ENCODE data around the gene NDEL1.
"Not testable (repeated sequence)": the region's sequence is repeated elsewhere in the genome, so short reads cannot be mapped to it uniquely, and the experiment has no call there.

The NDEL1 gene, protein sequence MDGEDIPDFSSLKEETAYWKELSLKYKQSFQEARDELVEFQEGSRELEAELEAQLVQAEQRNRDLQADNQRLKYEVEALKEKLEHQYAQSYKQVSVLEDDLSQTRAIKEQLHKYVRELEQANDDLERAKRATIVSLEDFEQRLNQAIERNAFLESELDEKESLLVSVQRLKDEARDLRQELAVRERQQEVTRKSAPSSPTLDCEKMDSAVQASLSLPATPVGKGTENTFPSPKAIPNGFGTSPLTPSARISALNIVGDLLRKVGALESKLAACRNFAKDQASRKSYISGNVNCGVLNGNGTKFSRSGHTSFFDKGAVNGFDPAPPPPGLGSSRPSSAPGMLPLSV

DNA sequence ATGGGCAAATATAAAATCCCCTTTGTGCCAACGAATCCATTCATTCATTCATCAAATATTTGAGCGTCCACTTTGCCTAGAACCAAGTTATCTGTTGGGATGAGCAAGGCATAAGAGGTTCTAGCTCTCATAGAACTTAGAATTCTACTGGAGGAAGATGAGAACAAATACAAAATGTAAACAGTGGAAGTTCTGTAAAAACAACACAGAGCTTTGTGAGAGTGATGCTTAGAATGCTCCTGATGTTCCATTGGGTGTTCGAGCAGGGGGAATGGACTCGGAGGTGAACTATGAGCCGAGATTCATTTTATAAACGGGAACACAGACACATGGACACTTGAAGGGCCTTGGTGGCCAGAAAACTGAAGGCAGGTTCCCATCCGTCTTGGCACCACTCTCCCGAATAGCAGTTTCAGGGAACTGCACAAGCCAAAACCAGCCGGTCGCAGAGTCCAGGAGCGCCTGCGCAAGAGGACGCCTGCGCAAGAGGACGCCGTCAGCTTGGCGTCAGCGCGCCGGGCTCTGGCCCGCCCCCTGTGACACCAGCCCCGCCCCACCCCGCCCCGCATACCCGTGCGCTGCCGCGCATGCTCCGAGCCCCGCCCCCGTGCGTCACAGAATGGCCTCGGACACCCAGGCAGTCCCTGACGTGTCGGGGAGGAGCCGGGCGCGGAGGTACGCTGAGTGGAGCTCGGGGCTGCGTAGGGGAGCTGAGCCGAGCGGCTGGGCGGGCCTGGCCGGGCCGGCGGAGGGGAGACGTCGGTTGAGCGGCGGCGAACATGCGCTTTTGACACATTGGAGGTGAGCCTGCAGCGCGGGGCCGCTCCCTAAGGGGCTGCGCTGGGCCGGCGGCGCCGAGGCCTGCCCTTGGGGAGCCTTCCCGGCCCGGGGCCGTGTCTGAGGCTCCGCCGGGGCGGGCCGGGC lies at the start of gene NDEL1:
Gene NDEL1 (plus strand): TSS at position 640 of the 924 bp plus-strand sequence. CDS start 8,388 bp downstream, outside the sequence.
- DNase-seq (ENCODE audit: low spot score in 2 of 2) (peak; percentile 94 to 98), ATAC-seq (peak; percentile 99)
- Mint-ChIP-seq H3K4me3 (peak within 1 kb of the TSS; percentile 96), H3K4me1 (peaks cover 20% of the 10 kb centered on the region), H3K9me3 (no peaks in the 10 kb centered on the region), H3K27ac (peak within 1 kb of the TSS; percentile 96), H3K36me3 (peaks cover 41% of the 10 kb centered on the region)

DNA sequence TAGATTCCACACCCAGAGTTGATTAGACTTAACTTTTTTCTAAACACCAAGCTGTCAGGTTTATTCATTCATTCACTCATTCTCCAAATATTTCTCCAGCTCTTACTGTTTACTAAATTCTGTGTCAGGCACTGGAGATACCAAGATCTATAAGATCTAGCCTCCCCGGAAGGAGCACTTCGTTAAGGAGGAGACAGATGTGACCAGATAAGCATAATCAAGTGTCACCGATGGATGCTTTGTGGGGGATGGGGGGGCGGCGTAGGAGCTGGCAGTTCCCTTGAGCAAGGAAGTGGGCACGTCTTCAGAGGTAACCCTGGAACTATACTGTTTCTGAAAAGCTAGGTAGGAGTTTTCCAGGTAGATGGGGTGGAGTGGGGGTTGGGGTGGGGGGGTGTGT lies 48.8 kb upstream of the NDEL1 start:
- Mint-ChIP-seq H3K9me3 (no peaks in the 10 kb centered on the region), H3K36me3 (peaks cover 15% of the 10 kb centered on the region), H3K4me1 (peaks cover 46% of the 10 kb centered on the region), H3K27ac (no peak overlapping the region), H3K4me3 (no peak overlapping the region)
- DNase-seq (ENCODE audit: low spot score in 2 of 2): no peak
- ATAC-seq: no peak

DNA sequence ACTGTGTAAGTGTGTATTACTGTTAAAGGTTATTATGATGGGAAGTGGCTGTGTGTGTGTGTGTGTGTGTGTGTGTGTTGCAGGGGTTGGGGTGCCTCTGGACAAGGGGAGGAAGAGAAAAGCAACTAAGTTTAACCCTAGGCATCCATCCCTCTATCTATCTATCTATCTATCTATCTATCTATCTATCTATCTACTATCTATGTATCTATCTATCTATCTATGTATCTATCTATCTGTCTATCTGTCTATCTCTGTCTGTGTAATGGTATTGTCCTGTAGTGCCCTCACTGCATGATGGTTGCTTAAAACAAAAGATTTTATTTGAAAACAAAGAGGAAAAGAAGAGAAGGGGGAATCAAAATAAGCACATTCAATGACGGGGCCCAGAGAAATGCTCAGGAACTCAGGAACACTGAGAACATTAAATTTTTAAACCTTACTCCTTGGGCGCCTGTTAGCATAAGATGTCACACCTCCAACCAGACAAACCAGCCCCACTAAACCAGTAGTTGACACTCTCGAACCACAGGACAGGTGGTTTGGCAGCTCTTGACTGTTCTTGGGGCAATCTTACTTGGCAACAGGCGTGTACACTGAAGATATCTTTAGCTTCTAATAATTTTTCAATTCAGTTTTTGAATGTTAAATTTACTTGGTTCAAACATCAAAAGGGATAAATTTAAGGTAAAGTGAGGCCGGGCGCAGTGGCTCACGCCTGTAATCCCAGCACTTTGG lies 47.6 kb upstream of the NDEL1 start:
- no peak for DNase-seq (ENCODE audit: low spot score in 2 of 2)
- Mint-ChIP-seq H3K36me3 (peaks cover 3% of the 10 kb centered on the region), H3K27ac (peak overlapping the region; percentile 52), H3K4me3 (no peak overlapping the region), H3K9me3 (no peaks in the 10 kb centered on the region), H3K4me1 (peaks cover 46% of the 10 kb centered on the region)
- ATAC-seq: no peak

DNA sequence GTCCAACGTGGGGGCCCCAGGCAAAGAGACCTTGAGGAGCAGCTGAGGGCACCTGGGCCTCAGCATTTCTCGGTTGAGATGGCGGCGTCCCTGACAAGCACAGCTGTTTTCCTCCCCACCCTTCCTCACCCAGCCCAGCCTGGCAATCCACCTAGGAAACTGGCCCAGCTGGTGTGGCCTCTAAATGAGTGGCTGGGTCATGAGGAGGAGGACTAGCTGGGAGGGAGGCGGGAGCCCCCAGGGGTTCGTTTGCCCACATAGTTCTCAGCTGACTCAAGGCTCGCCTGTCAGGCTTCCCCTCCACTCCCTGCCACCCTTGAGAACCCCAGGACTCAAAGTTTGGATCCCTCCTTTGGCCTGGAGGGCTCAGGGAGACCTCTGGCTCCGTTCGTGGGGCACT lies 44.0 kb upstream of the NDEL1 start:
- Mint-ChIP-seq H3K9me3 (no peaks in the 10 kb centered on the region), H3K4me1 (peaks cover 37% of the 10 kb centered on the region), H3K36me3 (no peaks in the 10 kb centered on the region), H3K27ac (no peak overlapping the region), H3K4me3 (no peak overlapping the region)
- no peak for DNase-seq (ENCODE audit: low spot score in 2 of 2)
- no peak for ATAC-seq

GRCh38 chr17:8392274-8392673 lies 43.4 kb upstream of the NDEL1 start:
- Mint-ChIP-seq H3K9me3 (no peaks in the 10 kb centered on the region), H3K27ac (no peak overlapping the region), H3K36me3 (no peaks in the 10 kb centered on the region), H3K4me3 (no peak overlapping the region), H3K4me1 (peaks cover 34% of the 10 kb centered on the region)
- ATAC-seq (no peak), DNase-seq (ENCODE audit: low spot score in 2 of 2) (no peak)

DNA sequence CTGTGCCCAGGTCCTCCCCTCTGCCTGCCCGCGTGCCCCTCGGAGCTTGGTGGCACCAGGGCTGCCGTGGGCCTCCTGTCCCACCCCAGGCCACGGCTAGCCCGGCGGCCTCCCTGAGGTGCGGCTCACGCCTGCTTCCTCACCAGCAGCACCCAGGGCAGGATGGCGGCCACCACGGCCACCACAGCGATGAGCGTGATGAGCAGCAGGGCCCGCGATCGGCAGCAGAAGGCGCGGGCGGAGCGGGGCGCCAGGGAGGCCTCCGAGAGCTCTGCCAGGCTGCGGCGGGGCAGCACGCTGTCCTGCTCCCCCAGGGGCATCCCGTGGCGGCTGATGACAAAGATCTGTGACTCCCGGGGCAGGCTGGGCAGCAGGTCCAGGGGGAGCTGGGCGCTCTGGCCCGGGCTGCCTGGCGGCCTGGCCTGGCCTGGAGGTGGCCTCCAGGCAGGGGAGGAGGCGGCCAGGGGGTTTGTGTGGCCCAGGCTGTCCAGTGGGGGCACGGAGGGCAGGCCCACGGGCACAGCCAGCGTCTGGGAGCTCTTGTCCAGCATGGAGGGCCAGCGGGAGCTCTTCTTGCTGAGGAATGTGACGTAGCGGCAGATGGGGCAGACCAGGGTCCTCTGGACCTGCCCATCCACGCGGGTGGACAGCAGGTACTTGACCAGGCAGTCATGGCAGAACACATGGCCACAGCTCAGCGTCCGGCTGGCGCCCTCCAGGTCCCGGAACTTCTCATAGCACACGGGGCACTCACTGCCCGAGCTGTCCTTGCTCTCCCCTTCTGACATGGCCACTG lies 42.8 kb upstream of the NDEL1 start:
- no peak for ATAC-seq
- no peak for DNase-seq (ENCODE audit: low spot score in 2 of 2)
- H3K4me3 Mint-ChIP-seq: no peak overlapping the region

DNA sequence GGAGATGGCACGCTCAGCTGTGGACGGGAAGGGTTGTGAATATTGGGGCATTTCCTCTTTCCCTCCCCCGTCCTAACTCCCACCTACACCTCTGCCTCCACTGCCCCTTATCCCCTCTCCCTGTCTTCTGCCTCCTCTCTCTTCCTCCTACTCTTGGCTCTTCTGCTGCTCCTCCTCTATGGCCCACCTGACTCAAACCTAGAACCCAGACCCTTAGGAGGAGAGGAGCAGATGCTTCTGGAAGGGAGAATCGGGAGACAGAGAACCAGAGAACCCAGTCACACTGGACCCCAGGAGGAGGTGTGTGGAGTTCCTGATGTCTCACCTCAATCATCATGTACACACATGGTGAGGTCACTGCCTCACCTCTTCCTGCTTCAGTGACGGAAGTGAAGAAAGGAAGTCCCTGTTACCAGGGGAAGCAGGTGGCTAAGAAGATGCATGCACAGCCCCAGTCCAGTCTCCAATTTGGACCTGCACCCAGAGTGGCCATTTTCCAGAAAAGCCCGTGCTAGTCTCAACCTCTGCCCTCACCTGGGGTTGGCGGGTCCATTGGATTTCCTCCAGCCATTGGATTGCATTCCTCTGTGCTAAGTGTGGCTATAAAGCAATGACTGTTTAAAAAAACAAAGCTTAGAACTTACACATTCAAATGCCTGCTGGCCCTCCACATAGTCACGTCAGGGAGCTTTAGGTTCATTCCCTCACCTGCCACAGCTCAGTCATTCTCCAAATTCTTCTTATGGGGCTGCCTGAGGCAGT lies 42.0 kb upstream of the NDEL1 start:
- no peak for DNase-seq (ENCODE audit: low spot score in 2 of 2)
- no peaks in the 10 kb centered on the region for H3K36me3 Mint-ChIP-seq
- ATAC-seq: peak; percentile 94
- no peaks in the 10 kb centered on the region for H3K9me3 Mint-ChIP-seq
- peak overlapping the region; percentile 86 for H3K27ac Mint-ChIP-seq
- peaks cover 20% of the 10 kb centered on the region for H3K4me1 Mint-ChIP-seq
- H3K4me3 Mint-ChIP-seq: peak overlapping the region; percentile 5

More for the DNA sequence above, 42.8 kb upstream of the NDEL1 start:
- H3K9me3 Mint-ChIP-seq: no peaks in the 10 kb centered on the region
- H3K36me3 Mint-ChIP-seq: no peaks in the 10 kb centered on the region
- peak overlapping the region; percentile 86 for H3K27ac Mint-ChIP-seq
- H3K4me1 Mint-ChIP-seq: peaks cover 28% of the 10 kb centered on the region

GRCh38 chr17:8394497-8394896 lies 41.2 kb upstream of the NDEL1 start:
- not testable (repeated sequence) for H3K9me3 Mint-ChIP-seq; ATAC-seq; H3K36me3 Mint-ChIP-seq; H3K4me3 Mint-ChIP-seq; DNase-seq (ENCODE audit: low spot score in 2 of 2)
- peak overlapping the region; percentile 86 for H3K27ac Mint-ChIP-seq
- peaks cover 13% of the 10 kb centered on the region for H3K4me1 Mint-ChIP-seq

- H3K4me3 Mint-ChIP-seq: no peak within 1 kb of the TSS
- ATAC-seq: no peak
- H3K27ac Mint-ChIP-seq: no peak within 1 kb of the TSS
- peaks cover 10% of the 10 kb centered on the region for H3K4me1 Mint-ChIP-seq
- H3K9me3 Mint-ChIP-seq: no peaks in the 10 kb centered on the region
- H3K36me3 Mint-ChIP-seq: no peaks in the 10 kb centered on the region
- no peak for DNase-seq (ENCODE audit: low spot score in 2 of 2)
These were observed 38.0 kb upstream of the NDEL1 start, which contains the start of gene RNF222 for GRCh38 chr17:8397636-8398035. TSS of gene RNF222 (minus strand) at chr17:8397827. CDS start at chr17:8393461, 4,366 bp downstream.

- Mint-ChIP-seq H3K4me3 (no peak overlapping the region), H3K4me1 (peaks cover 1% of the 10 kb centered on the region), H3K27ac (no peak overlapping the region), H3K9me3 (no peaks in the 10 kb centered on the region), H3K36me3 (no peaks in the 10 kb centered on the region)
- ATAC-seq (no peak), DNase-seq (ENCODE audit: low spot score in 2 of 2) (no peak)
These were observed 36.7 kb upstream of the NDEL1 start for GRCh38 chr17:8398980-8399379.

- Mint-ChIP-seq H3K4me3 (no peak overlapping the region), H3K4me1 (no peaks in the 10 kb centered on the region), H3K27ac (no peak overlapping the region), H3K36me3 (no peaks in the 10 kb centered on the region), H3K9me3 (no peaks in the 10 kb centered on the region)
- DNase-seq (ENCODE audit: low spot score in 2 of 2): no peak
- no peak for ATAC-seq
These were observed 34.6 kb upstream of the NDEL1 start for GRCh38 chr17:8401107-8401506.

DNA sequence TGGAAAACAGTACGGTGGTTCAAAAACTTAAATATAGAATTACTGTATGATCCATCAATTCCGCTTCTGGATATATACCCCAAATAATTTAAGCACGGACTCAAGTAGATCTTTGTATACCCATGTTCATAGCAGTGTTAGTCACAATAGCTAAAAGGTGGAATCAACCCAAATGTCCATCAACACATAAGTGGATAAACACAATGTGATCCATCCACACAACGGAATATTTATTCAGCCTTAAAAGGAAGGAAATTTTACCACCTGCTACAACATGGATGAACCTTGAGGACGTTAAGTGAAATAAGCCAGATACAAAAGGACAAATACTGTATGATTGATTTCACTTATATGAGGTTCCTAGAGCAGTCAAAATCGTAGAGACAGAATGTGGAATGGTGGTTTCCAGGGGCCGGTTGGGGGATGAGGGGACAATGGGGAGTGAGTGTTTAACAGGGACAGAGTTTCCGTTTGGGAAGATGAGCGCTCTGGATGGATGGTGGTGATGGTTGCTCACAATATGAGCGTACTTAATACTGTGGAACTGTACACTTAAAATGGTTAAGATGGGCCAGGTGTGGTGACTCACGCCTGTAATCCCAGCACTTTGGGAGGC lies 32.7 kb upstream of the NDEL1 start:
- Mint-ChIP-seq H3K36me3 (no peaks in the 10 kb centered on the region), H3K9me3 (no peaks in the 10 kb centered on the region), H3K4me1 (no peaks in the 10 kb centered on the region), H3K4me3 (no peak overlapping the region), H3K27ac (no peak overlapping the region)
- DNase-seq (ENCODE audit: low spot score in 2 of 2): no peak
- ATAC-seq: no peak

DNA sequence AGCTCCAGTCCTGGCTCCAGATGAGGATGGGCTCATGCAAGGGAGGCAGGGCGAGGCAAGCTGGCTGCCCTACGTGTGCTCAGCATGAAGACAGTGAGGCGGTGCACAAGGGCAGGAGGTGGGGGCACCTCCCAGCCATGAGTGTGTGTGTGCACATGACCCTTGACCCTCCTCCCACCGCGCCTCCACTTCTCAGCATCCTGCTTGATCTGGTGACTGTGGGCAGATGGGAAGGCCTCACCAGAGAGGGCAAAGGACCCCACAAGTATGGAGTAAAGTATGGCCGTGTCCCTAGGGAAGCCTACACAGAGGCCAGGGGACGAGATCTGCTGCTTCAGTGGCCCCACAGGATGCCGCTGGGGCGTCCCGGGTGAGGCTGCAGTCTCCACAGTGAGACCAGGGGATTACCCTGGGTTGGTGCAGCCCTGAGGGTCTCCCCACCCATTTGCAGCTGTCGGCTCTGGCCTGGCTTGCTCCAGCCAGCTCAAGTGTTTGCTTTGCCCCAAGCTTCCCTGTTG lies 30.1 kb upstream of the NDEL1 start:
- DNase-seq (ENCODE audit: low spot score in 2 of 2) (no peak), ATAC-seq (no peak)
- Mint-ChIP-seq H3K4me3 (no peak overlapping the region), H3K27ac (no peak overlapping the region), H3K9me3 (no peaks in the 10 kb centered on the region), H3K36me3 (no peaks in the 10 kb centered on the region), H3K4me1 (no peaks in the 10 kb centered on the region)

Measured in stimulated activated effector memory CD8-positive, alpha-beta T cell treated with anti-CD3 and anti-CD28 coated beads, Interleukin-12 subunit alpha, Interleukin-12 subunit beta, amount 100 ng/mL, for 72 hours (primary cell).